ENCODE data around the gene DMRT3. TPM values are rescaled to one million over a fixed set of nuclear protein-coding genes. Genes with fewer than 3 reads are reported as not detected.

DMRT3 gene
- total RNA-seq, 1 experiment from 2014 or later = not detected

GRCh38 chr9:979983-980382 is 3.5 kb downstream of the DMRT3 start:
- DNase-seq (ENCODE audit: low spot score) = no peak
- Mint-ChIP-seq H3K4me1 (peaks cover 38% of the 10 kb centered on the region), H3K9me3 (no peaks in the 10 kb centered on the region), H3K27ac (no peak overlapping the region), H3K4me3 (no peak overlapping the region), H3K27me3 (ENCODE audit: low read depth) (peaks cover 98% of the 10 kb centered on the region), H3K36me3 (no peaks in the 10 kb centered on the region)
- ATAC-seq = no peak
- TF ChIP-seq IRF1 (CRISPR knock-in tag; IDR thresholded peaks at IDR 0.05) (no peak), FOXP1 (CRISPR knock-in tag; IDR thresholded peaks at IDR 0.05; ENCODE audit: borderline replicate concordance) (no peak), TEAD1 (CRISPR knock-in tag; IDR thresholded peaks at IDR 0.05) (no peak), GTF2I (CRISPR knock-in tag; conservative IDR thresholded peaks at IDR 0.05) (no peak), AFF4 (CRISPR knock-in tag; IDR thresholded peaks at IDR 0.05; ENCODE audit: borderline replicate concordance) (no peak), NFATC4 (CRISPR knock-in tag; IDR thresholded peaks at IDR 0.05) (no peak), GRHL2 (CRISPR knock-in tag; IDR thresholded peaks at IDR 0.05; ENCODE audit: insufficient replicate concordance, severe bottlenecking) (no peak), ELF4 (CRISPR knock-in tag; IDR thresholded peaks at IDR 0.05; ENCODE audit: low read depth) (no peak), ZNF416 (CRISPR knock-in tag; IDR thresholded peaks at IDR 0.05) (no peak), ZNF138 (CRISPR knock-in tag; conservative IDR thresholded peaks at IDR 0.05) (no peak), CTCF (IDR thresholded peaks at IDR 0.05) (no peak), ETV6 (CRISPR knock-in tag; IDR thresholded peaks at IDR 0.05) (no peak), RELA (CRISPR knock-in tag; IDR thresholded peaks at IDR 0.05; ENCODE audit: borderline replicate concordance) (no peak), ATF2 (CRISPR knock-in tag; IDR thresholded peaks at IDR 0.05; ENCODE audit: borderline replicate concordance, low read depth) (no peak), NR3C1 (CRISPR knock-in tag; conservative IDR thresholded peaks at IDR 0.05; ENCODE audit: low read depth) (no peak), CBFB (CRISPR knock-in tag; IDR thresholded peaks at IDR 0.05; ENCODE audit: low read depth) (no peak), EMX1 (CRISPR knock-in tag; IDR thresholded peaks at IDR 0.05) (no peak)
- CTCF ChIA-PET = interaction anchor here (0.9 to 3.4 kb wide), 2 partner anchors 10 to 87 kb away, joined by 4 to 31 read pairs; no protein-coding TSS in a partner anchor
- POLR2A ChIA-PET = no interaction called here

GRCh38 chr9:980640-981039 is 4.2 kb downstream of the DMRT3 start:
- CTCF ChIA-PET = interaction anchor here (0.9 to 3.4 kb wide), 8 partner anchors 11 to 87 kb away, joined by 4 to 31 read pairs (median 8); no protein-coding TSS in a partner anchor
- H3K9me3 Mint-ChIP-seq = no peaks in the 10 kb centered on the region
- H3K4me1 Mint-ChIP-seq = peaks cover 32% of the 10 kb centered on the region
- H3K27me3 Mint-ChIP-seq (ENCODE audit: low read depth) = peaks cover 96% of the 10 kb centered on the region
- ATAC-seq (no peak), DNase-seq (ENCODE audit: low spot score) (no peak)
- no peaks in the 10 kb centered on the region for H3K36me3 Mint-ChIP-seq
- peak overlapping the region; percentile 5; the same call in 1 of the 2 replicates for H3K4me3 Mint-ChIP-seq
- POLR2A ChIA-PET = no interaction called here
- H3K27ac Mint-ChIP-seq = no peak overlapping the region
- TF ChIP-seq HMGXB4 (CRISPR knock-in tag; IDR thresholded peaks at IDR 0.05) = no peak
- TF ChIP-seq ZNF416 (CRISPR knock-in tag; IDR thresholded peaks at IDR 0.05) = no peak
- TF ChIP-seq FOXK1 (CRISPR knock-in tag; IDR thresholded peaks at IDR 0.05) = no peak
- TF ChIP-seq CREB1 (CRISPR knock-in tag; IDR thresholded peaks at IDR 0.05) = no peak
- TF ChIP-seq TCF7 (CRISPR knock-in tag; IDR thresholded peaks at IDR 0.05; ENCODE audit: low read depth) = no peak
- no peak for TF ChIP-seq ZNF219 (CRISPR knock-in tag; IDR thresholded peaks at IDR 0.05; ENCODE audit: borderline replicate concordance)
- TF ChIP-seq KAT7 (CRISPR knock-in tag; IDR thresholded peaks at IDR 0.05; ENCODE audit: borderline replicate concordance) = no peak
- no peak for TF ChIP-seq TP53 (CRISPR knock-in tag; IDR thresholded peaks at IDR 0.05)
- no peak for TF ChIP-seq E2F5 (CRISPR knock-in tag; IDR thresholded peaks at IDR 0.05)
